GM21737 (cell line): Measurements from ENCODE around the gene CAPN15.
"Not testable (repeated sequence)": the region's sequence is repeated elsewhere in the genome, so short reads cannot be mapped to it uniquely, and the experiment has no call there.

Source experiments
- ATAC-seq: cut with Tn5 transposase; IDR thresholded peaks from one replicate; pipeline ENCODE4 v1.9.1; 2021; ENCODE audit warnings: mild to moderate bottlenecking, moderate library complexity; ENCODE audit not compliant: unreplicated experiment

The CAPN15 gene

DNA sequence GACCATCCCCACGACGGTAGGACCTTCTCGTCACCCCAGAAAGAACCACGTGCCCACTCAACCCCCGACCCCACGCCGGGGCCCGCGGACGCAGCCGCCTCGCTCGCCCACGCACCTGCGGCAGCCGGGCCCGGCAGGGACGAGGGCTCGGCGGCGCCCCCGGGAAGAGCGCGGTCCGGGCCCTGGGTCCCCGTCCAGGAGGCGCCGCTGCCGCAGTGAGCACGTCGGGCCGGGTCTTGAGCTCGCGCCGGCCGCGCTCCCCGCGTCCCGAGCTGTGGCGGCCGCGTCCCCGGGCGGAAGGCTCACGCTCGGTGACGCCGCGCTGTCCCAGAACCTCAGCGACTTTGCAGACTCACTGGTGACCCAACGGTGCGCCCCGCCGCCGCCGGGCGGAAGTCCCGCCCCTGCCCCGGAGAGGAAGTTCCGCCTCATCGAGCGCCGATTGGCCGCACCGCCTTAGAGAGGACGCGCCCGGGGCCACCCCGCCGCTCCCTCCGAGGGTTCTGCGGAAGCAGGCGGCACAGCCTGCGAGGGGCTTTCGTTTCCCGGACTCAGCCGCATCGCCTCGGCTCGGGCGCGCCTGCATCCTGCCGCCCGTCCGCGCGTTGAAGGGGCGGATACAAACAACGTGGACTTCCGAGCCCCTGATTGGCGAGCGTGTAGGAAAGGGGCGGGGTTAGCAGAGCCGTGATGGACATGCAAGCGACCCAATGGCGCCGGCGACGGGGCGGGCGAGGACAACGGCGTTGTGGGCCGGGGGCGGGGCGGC is 61.6 kb downstream of the CAPN15 start:
- peak; percentile 68 for ATAC-seq

DNA sequence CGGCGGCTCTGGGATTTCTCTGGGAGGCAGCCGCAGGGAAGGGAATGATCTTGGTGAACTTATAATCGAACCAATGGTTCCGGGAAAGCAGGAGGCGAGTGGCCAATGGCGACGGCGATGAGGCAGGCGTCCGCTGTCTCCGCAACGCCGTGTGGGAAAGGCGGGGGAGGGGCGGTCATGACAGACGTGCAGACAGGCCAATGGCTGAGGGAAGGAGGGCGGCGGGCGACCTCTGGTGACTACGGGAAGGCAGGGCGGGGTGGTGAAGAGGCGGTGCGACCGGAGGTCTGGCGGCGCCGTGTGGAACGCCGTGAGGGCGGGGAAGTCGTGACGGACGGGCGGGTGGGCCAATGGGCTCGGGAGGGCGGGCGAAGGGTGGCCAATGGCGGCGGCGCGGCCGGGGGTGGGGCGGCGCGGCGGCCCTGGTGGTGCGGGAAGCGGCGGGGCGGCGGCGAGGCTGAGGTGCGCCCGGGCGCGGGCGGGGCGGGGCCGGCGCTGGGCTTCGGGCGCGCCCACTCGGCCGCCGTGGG is 62.2 kb downstream of the CAPN15 start, which contains the start of gene RAB40C:
Gene RAB40C, plus strand, starts transcription at position 409 of the 530 bp plus-strand sequence. CDS start 226 bp downstream, outside the sequence.
- peak; percentile 75 for ATAC-seq

DNA sequence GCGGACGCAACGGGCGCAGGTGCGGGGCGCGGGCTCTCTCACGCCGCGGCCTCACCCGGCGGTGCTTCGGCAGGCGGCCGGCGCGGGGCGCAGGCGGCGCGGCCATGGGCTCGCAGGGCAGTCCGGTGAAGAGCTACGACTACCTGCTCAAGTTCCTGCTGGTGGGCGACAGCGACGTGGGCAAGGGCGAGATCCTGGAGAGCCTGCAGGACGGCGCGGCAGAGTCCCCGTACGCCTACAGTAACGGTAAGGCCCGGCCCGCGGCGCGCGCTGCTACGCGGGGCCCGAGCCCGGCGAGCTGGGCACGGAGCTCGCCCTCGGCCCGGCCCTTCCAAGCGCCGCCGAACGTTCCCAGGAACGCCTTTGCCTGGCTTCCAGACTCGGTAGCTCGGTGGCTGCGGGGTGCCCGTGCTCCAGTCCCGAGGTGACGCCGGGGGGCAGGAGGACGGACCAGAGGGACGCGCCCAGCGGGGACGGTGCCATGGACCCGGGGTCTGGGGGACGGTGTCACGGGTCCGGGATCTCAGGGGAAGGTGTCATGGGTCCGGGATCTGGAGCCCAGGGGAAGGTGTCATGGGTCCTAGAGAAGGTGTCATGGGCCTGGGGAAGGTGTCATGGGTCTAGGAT is 62.8 kb downstream of the CAPN15 start:
- no peak for ATAC-seq

DNA sequence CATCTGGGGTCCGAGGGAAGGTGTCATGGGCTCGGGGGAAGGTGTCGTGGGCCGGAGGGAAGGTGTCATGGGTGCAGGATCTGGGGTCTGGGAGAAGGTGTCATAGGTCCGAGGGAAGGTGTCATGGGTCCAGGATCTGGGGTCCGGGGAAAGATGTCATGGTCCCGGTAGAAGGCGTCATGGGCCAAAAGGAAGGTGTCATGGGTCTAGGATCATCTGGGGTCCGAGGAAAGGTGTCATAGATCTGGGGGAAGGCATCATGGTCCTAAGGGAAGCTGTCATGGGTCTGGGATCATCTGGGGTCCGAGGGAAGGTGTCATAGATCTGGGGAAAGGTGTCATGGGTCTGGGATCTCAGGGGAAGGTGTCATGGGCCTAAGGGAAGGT is 63.3 kb downstream of the CAPN15 start:
- ATAC-seq = no peak

DNA sequence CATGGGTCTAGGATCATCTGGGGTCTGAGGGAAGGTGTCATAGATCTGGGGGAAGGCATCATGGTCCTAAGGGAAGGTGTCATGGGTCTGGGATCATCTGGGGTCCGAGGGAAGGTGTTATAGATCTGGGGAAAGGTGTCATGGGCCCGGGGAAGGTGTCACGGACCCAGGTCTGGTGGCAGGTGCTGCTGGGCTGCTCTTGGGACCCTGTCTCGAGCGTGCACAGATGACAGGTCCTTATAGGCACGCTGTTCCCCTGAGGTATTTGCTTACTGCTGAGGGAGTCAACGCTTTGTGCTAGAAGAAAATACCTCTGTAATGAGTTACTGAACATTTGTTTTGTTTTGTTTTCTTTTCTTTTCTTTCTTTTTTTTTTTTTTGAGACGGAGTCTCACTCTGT is 63.7 kb downstream of the CAPN15 start:
- ATAC-seq = no peak

DNA sequence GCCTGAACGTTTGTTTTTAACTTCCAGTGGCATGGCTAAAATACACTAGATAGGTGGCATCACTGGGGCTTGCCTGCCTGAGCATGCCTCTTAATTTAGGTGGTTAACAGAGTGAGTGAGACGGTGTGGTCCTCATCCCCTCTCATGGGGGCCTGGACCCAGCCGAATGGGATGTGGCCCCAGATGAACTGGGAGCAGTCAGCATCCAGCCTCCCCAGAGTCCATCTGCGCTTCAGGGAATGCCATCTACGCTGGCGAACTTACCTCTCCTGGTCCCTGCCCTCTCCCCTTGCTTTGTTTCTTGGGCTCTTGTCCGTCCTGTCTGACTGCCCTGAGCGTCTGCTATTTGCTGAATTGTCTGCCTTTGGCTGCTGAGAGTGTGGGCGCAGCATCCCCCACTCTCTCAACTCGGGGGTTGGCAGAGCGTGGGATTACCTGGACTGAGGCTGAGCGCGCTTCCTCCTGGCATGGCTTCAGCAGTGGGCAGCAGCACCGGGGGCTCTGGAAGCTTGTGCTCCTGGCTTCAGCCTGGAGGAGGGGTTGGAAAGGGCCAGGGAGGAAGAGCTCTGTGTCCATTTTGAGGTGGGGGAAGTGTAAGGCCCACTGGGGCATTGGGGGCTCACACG is 64.5 kb downstream of the CAPN15 start:
- ATAC-seq = no peak

DNA sequence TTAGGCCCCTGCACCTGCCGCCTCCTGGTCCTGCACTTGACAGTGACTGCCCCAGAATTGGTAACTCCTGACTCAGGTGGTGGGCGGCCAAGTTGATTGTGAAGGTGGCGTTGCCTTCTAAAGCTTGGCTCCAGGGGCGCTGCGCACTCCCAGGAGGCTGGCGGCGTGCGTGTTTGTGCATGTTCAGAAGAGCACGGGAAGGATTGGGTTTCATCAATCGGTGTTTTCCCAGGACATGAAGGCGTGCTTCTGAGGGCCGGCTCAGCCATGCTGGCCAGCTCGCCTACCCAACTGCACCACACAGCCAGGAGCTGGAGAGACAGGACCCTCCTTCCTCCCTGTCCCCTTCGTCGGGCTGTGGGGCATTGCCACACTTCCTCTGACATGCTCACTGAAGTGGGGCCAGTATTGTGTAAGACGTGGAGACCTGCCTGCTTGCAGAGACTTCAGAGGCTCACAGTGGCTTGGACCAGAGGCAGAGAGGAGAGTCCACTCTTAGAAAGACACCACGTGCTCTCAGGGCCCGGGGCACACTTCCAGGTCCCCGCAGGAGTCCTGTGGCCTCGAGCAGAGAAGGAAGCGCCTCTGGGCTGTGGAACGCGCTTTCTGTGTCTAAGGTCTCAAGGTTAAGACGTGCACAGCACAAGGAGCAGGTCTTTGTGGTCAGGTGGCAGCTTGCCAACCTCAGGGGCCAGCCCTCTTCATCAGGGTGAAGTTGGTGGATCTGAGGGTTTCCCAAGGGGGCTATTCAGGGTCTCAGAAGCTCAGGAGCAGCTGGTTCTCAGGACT is 65.2 kb downstream of the CAPN15 start:
- no peak for ATAC-seq

DNA sequence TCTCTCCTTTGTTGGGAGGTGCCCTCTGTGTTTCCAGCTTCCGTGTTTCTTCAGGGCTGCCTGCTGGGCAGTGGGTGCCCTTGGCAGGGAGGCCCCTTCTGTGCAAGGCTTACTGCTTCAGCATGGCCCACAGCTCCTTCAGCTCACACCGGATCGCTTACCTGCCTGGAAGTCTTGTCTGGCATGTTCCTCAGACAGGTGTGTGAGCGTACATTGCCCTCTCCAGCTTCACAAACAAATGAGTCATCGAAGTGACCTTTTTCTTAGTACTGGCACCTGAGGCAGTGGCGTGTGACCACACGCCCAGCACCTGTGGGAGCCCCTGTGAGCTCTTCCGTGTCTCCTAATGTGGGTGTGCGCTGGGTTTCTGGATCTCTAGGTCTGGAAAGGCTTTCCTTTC is 65.9 kb downstream of the CAPN15 start:
- no peak for ATAC-seq

DNA sequence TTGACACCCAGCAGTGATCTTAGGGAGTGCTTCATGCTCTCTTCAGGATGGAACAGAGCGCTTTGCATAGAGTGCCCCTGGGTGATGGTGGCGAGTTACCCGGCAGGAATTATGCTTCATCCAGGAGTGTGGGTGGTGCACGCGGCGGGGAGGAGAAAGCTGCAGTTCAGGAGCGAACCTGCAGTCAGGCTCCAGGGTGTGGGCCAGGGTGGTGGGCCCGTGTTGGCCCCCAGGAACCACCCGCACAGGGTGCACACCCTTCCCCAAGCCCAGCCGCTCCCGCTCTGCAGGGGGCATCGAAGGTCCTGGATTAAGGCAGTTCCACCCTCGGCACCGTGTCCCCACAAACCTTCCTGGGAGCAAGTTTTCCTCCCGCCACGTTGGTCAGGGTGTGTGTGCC is 66.3 kb downstream of the CAPN15 start:
- no peak for ATAC-seq

DNA sequence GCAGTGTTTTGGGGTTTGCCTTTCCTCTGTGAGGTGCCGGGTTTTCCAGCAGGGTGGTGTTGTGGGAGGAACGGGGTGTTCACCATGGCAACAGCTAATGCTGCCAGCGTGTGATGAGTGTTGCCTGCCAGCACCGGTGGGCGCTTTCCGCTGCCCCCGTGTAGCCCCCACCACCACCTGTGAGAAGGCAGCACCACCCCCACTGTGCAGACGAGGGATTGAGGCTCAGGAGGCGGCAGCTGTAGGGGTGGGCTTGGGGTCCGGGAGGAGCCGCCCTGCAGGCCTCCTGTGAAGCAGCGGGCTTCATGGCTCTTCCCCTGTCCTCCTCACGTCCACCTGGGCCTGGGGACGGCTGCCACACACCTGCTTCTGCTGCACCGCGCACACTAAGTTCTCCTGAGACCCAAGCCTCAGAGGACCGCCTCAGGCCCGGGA is 67.6 kb downstream of the CAPN15 start:
- ATAC-seq = no peak

DNA sequence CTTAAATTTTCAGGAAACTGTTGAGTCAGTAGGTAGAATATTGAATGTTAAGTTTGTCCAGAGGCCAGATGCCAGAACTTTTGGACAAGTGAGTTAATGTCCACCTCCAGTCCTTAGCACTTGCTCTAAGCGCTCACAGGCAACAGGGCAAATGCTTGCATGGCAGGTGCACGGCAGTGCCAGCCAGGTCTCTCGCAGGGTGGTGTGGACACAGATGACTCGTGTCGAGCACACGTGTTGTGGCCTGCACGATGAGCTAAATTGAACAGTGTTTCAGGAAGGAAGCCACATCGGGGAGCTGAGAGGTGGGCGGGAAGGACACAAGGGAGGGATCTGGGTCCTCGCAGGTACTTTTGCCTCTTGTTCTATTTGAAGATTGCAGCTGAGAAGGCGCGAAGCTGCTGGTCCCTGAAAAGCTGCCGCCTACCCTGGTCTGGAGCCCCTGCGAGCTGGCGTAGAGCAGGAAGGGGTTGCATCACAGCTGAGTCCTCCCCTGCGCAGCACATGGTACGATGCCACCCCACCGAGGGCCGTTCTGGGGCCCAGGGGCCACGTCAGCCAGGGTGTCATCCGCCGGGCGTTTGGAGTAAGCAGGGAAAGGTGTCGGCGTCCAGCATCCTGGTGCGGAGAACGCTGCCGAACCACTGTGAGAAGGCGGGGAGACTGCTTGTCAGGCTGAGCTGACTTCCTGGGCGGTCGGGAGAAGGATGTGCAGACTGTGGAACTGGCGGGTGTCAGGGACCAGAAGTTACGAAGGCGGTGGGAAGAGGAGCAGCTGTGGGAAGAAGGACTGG is 68.6 kb downstream of the CAPN15 start:
- no peak for ATAC-seq

DNA sequence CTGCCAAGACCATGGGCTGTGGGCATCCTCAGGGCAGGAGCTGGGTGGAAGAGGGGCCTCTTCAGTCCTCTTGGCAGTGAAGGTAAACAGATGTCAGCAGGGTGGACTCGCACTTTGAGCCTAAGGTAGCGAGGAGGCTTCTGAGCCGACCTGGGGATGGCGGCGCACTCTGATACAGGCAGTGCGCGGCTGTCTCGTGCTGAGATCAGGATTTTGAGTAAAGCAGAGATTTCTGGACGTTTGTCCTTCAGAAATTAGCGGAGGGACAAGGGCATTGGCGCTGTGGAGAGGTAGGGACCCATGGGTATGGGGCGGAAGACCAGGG is 69.2 kb downstream of the CAPN15 start:
- ATAC-seq = no peak

DNA sequence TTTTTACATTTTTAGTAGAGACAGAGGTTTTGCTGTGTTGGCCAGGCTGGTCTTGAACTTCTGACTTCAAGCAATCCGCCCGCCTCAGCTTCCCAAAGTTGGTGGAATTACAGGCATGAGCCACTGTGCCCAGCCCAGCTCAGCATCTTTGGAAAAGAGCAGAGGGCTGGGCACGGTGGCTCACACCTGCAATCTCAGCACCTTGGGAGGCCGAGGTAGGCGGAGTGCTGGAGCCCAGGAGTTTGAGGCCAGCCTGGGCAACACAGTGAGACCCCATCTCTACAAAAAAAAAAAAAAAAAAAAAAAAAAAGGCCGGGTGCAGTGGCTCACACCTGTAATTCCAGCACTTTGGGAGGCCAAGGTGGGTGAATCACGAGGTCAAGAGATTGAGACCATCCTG is 70.1 kb downstream of the CAPN15 start:
- not testable (repeated sequence) for ATAC-seq

DNA sequence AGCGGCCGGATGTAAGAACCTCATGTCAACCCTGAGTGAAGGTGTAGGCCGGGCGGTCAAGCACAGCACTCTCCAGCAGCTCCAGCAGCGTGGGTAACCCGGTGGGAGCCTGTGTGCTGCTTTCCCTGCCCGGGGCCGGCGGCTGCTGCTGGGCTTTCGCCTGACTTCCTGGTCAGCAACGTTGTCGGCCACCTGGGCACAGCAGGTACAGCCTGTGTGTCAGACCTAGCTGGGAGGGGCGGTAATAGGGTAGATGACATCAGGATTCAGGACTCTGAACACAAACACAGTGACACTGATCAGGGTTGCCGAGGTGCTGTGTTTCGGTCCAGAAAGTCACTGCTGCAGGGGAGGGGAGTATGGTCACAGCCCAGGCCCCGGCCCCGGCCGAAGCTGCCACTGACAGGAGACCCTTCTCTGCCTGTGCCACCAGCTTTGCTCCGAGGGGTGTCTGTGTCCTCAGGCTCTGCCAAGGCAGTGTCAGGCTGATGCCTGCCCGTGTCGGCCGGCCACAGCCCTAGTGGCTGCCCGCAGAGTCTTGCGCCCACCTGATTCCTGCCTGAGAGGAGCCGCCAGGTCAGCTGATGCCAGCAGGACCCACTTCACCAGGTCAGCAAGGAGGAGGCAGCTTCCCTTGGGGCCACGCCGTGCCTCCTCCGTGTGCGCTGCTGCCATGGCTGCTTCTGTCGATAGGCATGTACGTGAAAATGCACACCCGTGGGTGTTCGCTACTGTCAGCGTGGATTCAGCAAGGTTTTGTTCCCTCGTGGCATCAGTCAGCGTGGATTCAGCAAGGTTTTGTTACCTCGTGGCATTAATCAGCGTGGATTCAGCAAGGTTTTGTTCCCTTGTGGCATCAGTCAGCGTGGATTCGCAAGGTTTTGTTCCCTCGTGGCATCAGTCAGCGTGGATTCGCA is 71.6 kb downstream of the CAPN15 start:
- ATAC-seq = no peak

DNA sequence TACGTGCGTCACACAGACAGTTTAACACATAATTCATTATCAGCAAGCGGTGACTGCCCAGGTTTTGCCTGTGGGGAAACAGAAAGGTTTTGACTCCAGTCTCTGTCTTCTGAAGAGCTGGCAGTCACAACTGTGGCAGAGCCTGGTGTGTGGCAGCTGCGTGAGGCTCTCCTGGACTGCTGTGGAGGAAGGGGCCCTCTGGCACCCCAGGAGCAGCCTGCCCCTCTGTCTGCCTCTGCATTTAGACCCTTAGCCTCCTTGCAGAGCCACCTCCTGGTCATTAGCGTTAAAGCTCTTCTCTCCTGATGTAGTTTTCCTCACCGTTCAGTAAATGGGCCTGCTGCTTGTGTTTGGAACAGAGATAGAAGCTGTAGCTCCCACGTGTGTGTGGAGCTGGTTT is 73.3 kb downstream of the CAPN15 start:
- ATAC-seq = no peak

DNA sequence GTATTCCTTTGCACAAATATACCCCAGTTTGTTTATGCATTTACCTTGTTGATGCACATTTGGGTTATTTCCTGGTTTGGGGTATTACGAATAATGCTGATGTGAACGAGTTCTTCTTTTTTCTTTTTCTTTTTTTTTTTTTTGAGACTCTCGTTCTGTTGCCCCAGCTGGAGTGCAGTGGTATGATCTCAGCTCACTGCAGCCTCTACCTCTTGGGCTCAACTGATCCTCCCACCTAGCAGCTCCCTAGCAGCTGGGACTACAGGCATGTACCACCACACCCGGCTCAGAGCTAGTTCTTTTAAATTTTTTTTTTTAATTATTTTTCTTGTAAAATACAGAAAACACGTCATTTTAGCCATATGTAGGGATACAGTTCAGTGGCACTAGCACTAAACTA is 76.4 kb downstream of the CAPN15 start:
- ATAC-seq = no peak
